Neural progenitor cell (in vitro differentiated cells): Measurements from ENCODE around the gene SNX5. TPM values are rescaled to one million over a fixed set of nuclear protein-coding genes. Genes with fewer than 3 reads are reported as not detected.
A peak's percentile ranks its signal among the peaks of the same experiment; 100 is the strongest.

Experiments used
- DNase-seq: peaks from one replicate; pipeline ENCODE4 v3.0.0-alpha.2; 2016; ENCODE audit warnings: low spot score
- H2AFZ ChIP-seq: fragments of 200-600 bp; sonication (generic); replicated peaks from 2 replicates; pipeline ENCODE4 v1.6.1; 2016; ENCODE audit warnings: antibody characterized with exemption
- H3F3A ChIP-seq: fragments of 200-600 bp; sonication (generic); 2 replicates; pipeline ENCODE4 v1.6.1; 2016; ENCODE audit warnings: antibody characterized with exemption, low read depth
- H3K27ac ChIP-seq: fragments of 200-600 bp; sonication (generic); 2 replicates; pipeline ENCODE4 v1.5.1; 2016; ENCODE audit warnings: mild to moderate bottlenecking
- H3K27me3 ChIP-seq: fragments of 200-600 bp; sonication (generic); 2 replicates; pipeline ENCODE4 v1.6.1; 2016; ENCODE audit warnings: mild to moderate bottlenecking, moderate library complexity
- H3K36me3 ChIP-seq: fragments of 200-600 bp; sonication (generic); 2 replicates; pipeline ENCODE4 v1.5.1; 2016
- H3K4me1 ChIP-seq: fragments of 200-600 bp; sonication (generic); 2 replicates; pipeline ENCODE4 v1.6.1; 2016; ENCODE audit warnings: mixed run types
- H3K4me2 ChIP-seq: fragments of 200-600 bp; sonication (generic); 2 replicates; pipeline ENCODE4 v1.6.1; 2016
- H3K4me3 ChIP-seq: fragments of 200-600 bp; sonication (generic); 2 replicates; pipeline ENCODE4 v1.5.1; 2016
- H3K79me2 ChIP-seq: fragments of 200-600 bp; sonication (generic); 2 replicates; pipeline ENCODE4 v1.6.1; 2016; ENCODE audit warnings: low read depth
- H3K9ac ChIP-seq: fragments of 200-600 bp; sonication (generic); 2 replicates; pipeline ENCODE4 v1.6.1; 2016
- H3K9me3 ChIP-seq: fragments of 200-600 bp; sonication (generic); 2 replicates; pipeline ENCODE4 v1.5.1; 2016; ENCODE audit warnings: low read depth
- H4K20me1 ChIP-seq: fragments of 200-600 bp; sonication (generic); 2 replicates; pipeline ENCODE4 v1.6.1; 2016; ENCODE audit warnings: low read depth
- H3K27ac Mint-ChIP-seq: 3 replicates; pipeline ENCODE4 v1.8.0; 2021; ENCODE audit warnings: mixed read lengths
- H3K27me3 Mint-ChIP-seq: 2 replicates; pipeline ENCODE4 v1.8.0; 2022; ENCODE audit warnings: low read depth, mild to moderate bottlenecking, inconsistent platforms, moderate library complexity, mixed read lengths; ENCODE audit not compliant: insufficient read depth
- H3K36me3 Mint-ChIP-seq: 3 replicates; pipeline ENCODE4 v1.8.0; 2021; ENCODE audit warnings: mixed read lengths
- H3K4me1 Mint-ChIP-seq: 3 replicates; pipeline ENCODE4 v1.8.0; 2021; ENCODE audit warnings: mixed read lengths
- H3K4me3 Mint-ChIP-seq: 3 replicates; pipeline ENCODE4 v1.8.0; 2021; ENCODE audit warnings: mild to moderate bottlenecking, moderate library complexity, mixed read lengths
- H3K9me3 Mint-ChIP-seq: 3 replicates; pipeline ENCODE4 v1.8.0; 2020; ENCODE audit warnings: mixed read lengths
- CTCF ChIP-seq: fragments of 200-600 bp; sonication (generic); IDR thresholded peaks from 2 replicates; pipeline ENCODE4 v1.5.1; 2017; ENCODE audit warnings: antibody characterized with exemption, mild to moderate bottlenecking
- EZH2 ChIP-seq: fragments of 200-600 bp; sonication (generic); IDR thresholded peaks from 2 replicates; pipeline ENCODE4 v1.6.1; 2017; ENCODE audit warnings: antibody characterized with exemption, mild to moderate bottlenecking, moderate library complexity
- EZH2phosphoT487 ChIP-seq: fragments of 200-600 bp; sonication (generic); IDR thresholded peaks from 2 replicates; pipeline ENCODE4 v1.6.1; 2017; ENCODE audit warnings: antibody characterized with exemption
- total RNA-seq: library from RNA; depleted of rRNA; stranded (reverse); fragments of >200 nt; gene quantifications from 2 replicates; pipeline ENCODE4 v1.2.3, GENCODE V29; 2015; ENCODE audit warnings: low replicate concordance

The SNX5 gene
- total RNA-seq, 1 donor from 2014 or later: 226 TPM

GRCh38 chr20:17940224-17940971, 28.2 kb downstream of the SNX5 start:
- H3K4me3 Mint-ChIP-seq: no peak overlapping the region
- Histone ChIP-seq H3K79me2 (no peaks in the 10 kb centered on the region), H3K4me3 (no peak overlapping the region), H4K20me1 (peaks cover 70% of the 10 kb centered on the region), H3K27me3 (peaks cover 17% of the 10 kb centered on the region), H3K9me3 (no peaks in the 10 kb centered on the region), H3K9ac (no peak overlapping the region), H2AFZ (no peak overlapping the region), H3K27ac (no peak overlapping the region), H3K4me1 (peaks cover 25% of the 10 kb centered on the region), H3K4me2 (no peak overlapping the region), H3F3A (peaks cover 72% of the 10 kb centered on the region), H3K36me3 (peaks cover 5% of the 10 kb centered on the region)
- TF ChIP-seq CTCF (no peak), EZH2 (no peak), EZH2phosphoT487 (no peak)
- H3K36me3 Mint-ChIP-seq: peaks cover 14% of the 10 kb centered on the region
- peaks cover 5% of the 10 kb centered on the region for H3K27me3 Mint-ChIP-seq
- peak overlapping the region; percentile 44 for H3K27ac Mint-ChIP-seq
- peaks cover 29% of the 10 kb centered on the region for H3K4me1 Mint-ChIP-seq
- DNase-seq: peak; percentile 14
- no peaks in the 10 kb centered on the region for H3K9me3 Mint-ChIP-seq

GRCh38 chr20:17939622-17940223, 28.9 kb downstream of the SNX5 start:
- Histone ChIP-seq H3K79me2 (no peaks in the 10 kb centered on the region), H3F3A (peaks cover 72% of the 10 kb centered on the region), H2AFZ (no peak overlapping the region), H3K4me3 (no peak overlapping the region), H3K27me3 (peaks cover 17% of the 10 kb centered on the region), H3K36me3 (peaks cover 5% of the 10 kb centered on the region), H3K9ac (no peak overlapping the region), H3K27ac (no peak overlapping the region), H3K4me1 (peaks cover 30% of the 10 kb centered on the region), H4K20me1 (peaks cover 74% of the 10 kb centered on the region), H3K4me2 (no peak overlapping the region), H3K9me3 (no peaks in the 10 kb centered on the region)
- DNase-seq: no peak
- no peak overlapping the region for H3K4me3 Mint-ChIP-seq
- H3K27me3 Mint-ChIP-seq: peaks cover 9% of the 10 kb centered on the region
- peaks cover 34% of the 10 kb centered on the region for H3K4me1 Mint-ChIP-seq
- H3K9me3 Mint-ChIP-seq: no peaks in the 10 kb centered on the region
- peaks cover 10% of the 10 kb centered on the region for H3K36me3 Mint-ChIP-seq
- peak overlapping the region; percentile 72 for H3K27ac Mint-ChIP-seq
- TF ChIP-seq CTCF (no peak), EZH2 (no peak), EZH2phosphoT487 (no peak)

GRCh38 chr20:17938871-17939619, 29.5 kb downstream of the SNX5 start:
- H3K27ac Mint-ChIP-seq: peak overlapping the region; percentile 53
- H3K9me3 ChIP-seq: no peaks in the 10 kb centered on the region
- H3K4me3 Mint-ChIP-seq: no peak overlapping the region
- TF ChIP-seq EZH2 (no peak), EZH2phosphoT487 (no peak), CTCF (peak; percentile 90)
- no peak overlapping the region for H3K9ac ChIP-seq
- H3K4me1 ChIP-seq: peaks cover 37% of the 10 kb centered on the region
- H4K20me1 ChIP-seq: peaks cover 80% of the 10 kb centered on the region
- DNase-seq: peak; percentile 92
- no peak overlapping the region for H3K4me3 ChIP-seq
- H3K4me1 Mint-ChIP-seq: peaks cover 41% of the 10 kb centered on the region
- no peaks in the 10 kb centered on the region for H3K79me2 ChIP-seq
- H3K9me3 Mint-ChIP-seq: no peaks in the 10 kb centered on the region
- peaks cover 75% of the 10 kb centered on the region for H3F3A ChIP-seq
- H3K27ac ChIP-seq: no peak overlapping the region
- H3K4me2 ChIP-seq: peak overlapping the region; percentile 39
- peaks cover 9% of the 10 kb centered on the region for H3K36me3 Mint-ChIP-seq
- H3K27me3 ChIP-seq: peaks cover 17% of the 10 kb centered on the region
- H2AFZ ChIP-seq: no peak overlapping the region
- H3K27me3 Mint-ChIP-seq: peaks cover 9% of the 10 kb centered on the region
- H3K36me3 ChIP-seq: peaks cover 5% of the 10 kb centered on the region
